GM21447 (cell line): Measurements from ENCODE around the gene CBX5.
"Not testable (repeated sequence)": the region's sequence is repeated elsewhere in the genome, so short reads cannot be mapped to it uniquely, and the experiment has no call there.

Source experiments
- ATAC-seq: cut with Tn5 transposase; IDR thresholded peaks from one replicate; pipeline ENCODE4 v1.9.1; 2021; ENCODE audit not compliant: unreplicated experiment

The CBX5 gene

GRCh38 chr12:54279632-54280467, at the start of gene CBX5:
CBX5 (minus strand) TSS chr12:54280122; CDS start chr12:54257650, 22,472 bp downstream.
- peak; percentile 69 for ATAC-seq

- ATAC-seq: no peak
These were observed 48.8 kb upstream of the CBX5 start for GRCh38 chr12:54328595-54329337.

- not testable (repeated sequence) for ATAC-seq
These were observed 45.7 kb upstream of the CBX5 start for GRCh38 chr12:54325442-54326109.

- ATAC-seq: peak; percentile 99
These were observed 44.9 kb upstream of the CBX5 start, which contains the start of gene COPZ1 for GRCh38 chr12:54324617-54325441. COPZ1 (plus strand) TSS chr12:54325131; CDS start chr12:54325164, 33 bp downstream.

- no peak for ATAC-seq
These were observed 41.4 kb upstream of the CBX5 start for GRCh38 chr12:54321363-54321762.

GRCh38 chr12:54312309-54312708, 32.4 kb upstream of the CBX5 start:
- not testable (repeated sequence) for ATAC-seq

- ATAC-seq: no peak
These were observed 31.1 kb upstream of the CBX5 start for GRCh38 chr12:54311051-54311450.

GRCh38 chr12:54306925-54307741, 27.2 kb upstream of the CBX5 start:
- no peak for ATAC-seq

GRCh38 chr12:54304187-54304810, 24.4 kb upstream of the CBX5 start:
- no peak for ATAC-seq

GRCh38 chr12:54303640-54304039, 23.7 kb upstream of the CBX5 start:
- no peak for ATAC-seq

GRCh38 chr12:54301428-54302048, 21.6 kb upstream of the CBX5 start:
- ATAC-seq: no peak

- ATAC-seq: no peak
These were observed 21.0 kb upstream of the CBX5 start, which contains the start of gene NFE2 for GRCh38 chr12:54300732-54301427. NFE2 (minus strand) TSS chr12:54301015; CDS start chr12:54295248, 5,767 bp downstream.

- ATAC-seq: no peak
These were observed 20.4 kb upstream of the CBX5 start for GRCh38 chr12:54300225-54300731.

GRCh38 chr12:54299515-54300224, 19.7 kb upstream of the CBX5 start:
- no peak for ATAC-seq

- no peak for ATAC-seq
These were observed 19.0 kb upstream of the CBX5 start for GRCh38 chr12:54298904-54299303.

GRCh38 chr12:54296393-54297099, 16.6 kb upstream of the CBX5 start:
- no peak for ATAC-seq
